ENCODE results near the gene BCL2L1.
"Not testable (repeated sequence)": the region's sequence is repeated elsewhere in the genome, so short reads cannot be mapped to it uniquely, and the experiment has no call there.

Gene BCL2L1

GRCh38 chr20:31751126-31751525 is 28.5 kb upstream of the BCL2L1 start:
- H3K27ac ChIP-seq (ENCODE audit: low read depth, low read length), result no peak overlapping the region
- H3K27me3 ChIP-seq (ENCODE audit: insufficient read depth, low read length), result no peaks in the 10 kb centered on the region
- H3K36me3 ChIP-seq (ENCODE audit: insufficient read depth, low read length), result peaks cover 44% of the 10 kb centered on the region
- no peak overlapping the region for H3K9ac ChIP-seq (ENCODE audit: low read depth, low read length)
- no peaks in the 10 kb centered on the region for H3K4me1 ChIP-seq (ENCODE audit: insufficient read depth, low read length)
- H3K9me3 ChIP-seq (ENCODE audit: insufficient read depth, low read depth, low read length), result no peaks in the 10 kb centered on the region
- H3K4me3 ChIP-seq (ENCODE audit: low read length), result no peak overlapping the region
- WGBS, result 85% methylated on average over 1 of the region's 1 CpG

- H3K9ac ChIP-seq (ENCODE audit: low read depth, low read length), result no peak overlapping the region
- no peaks in the 10 kb centered on the region for H3K4me1 ChIP-seq (ENCODE audit: insufficient read depth, low read length)
- no peaks in the 10 kb centered on the region for H3K27me3 ChIP-seq (ENCODE audit: insufficient read depth, low read length)
- H3K9me3 ChIP-seq (ENCODE audit: insufficient read depth, low read depth, low read length), result no peaks in the 10 kb centered on the region
- peaks cover 59% of the 10 kb centered on the region for H3K36me3 ChIP-seq (ENCODE audit: insufficient read depth, low read length)
- no peak overlapping the region for H3K27ac ChIP-seq (ENCODE audit: low read depth, low read length)
- no peak overlapping the region for H3K4me3 ChIP-seq (ENCODE audit: low read length)
- WGBS, result 96% methylated on average over 8 of the region's 8 CpGs
Observed at GRCh38 chr20:31749223-31749622, 26.6 kb upstream of the BCL2L1 start.

GRCh38 chr20:31747640-31748039 is 25.0 kb upstream of the BCL2L1 start:
- Histone ChIP-seq H3K4me3 (ENCODE audit: low read length) (no peak overlapping the region), H3K27me3 (ENCODE audit: insufficient read depth, low read length) (no peaks in the 10 kb centered on the region), H3K4me1 (ENCODE audit: insufficient read depth, low read length) (no peaks in the 10 kb centered on the region), H3K36me3 (ENCODE audit: insufficient read depth, low read length) (peaks cover 62% of the 10 kb centered on the region), H3K9me3 (ENCODE audit: insufficient read depth, low read depth, low read length) (no peaks in the 10 kb centered on the region), H3K27ac (ENCODE audit: low read depth, low read length) (no peak overlapping the region), H3K9ac (ENCODE audit: low read depth, low read length) (no peak overlapping the region; the same call in 1 of the 2 replicates)
- WGBS, result 98% methylated on average over 5 of the region's 5 CpGs

- not testable (repeated sequence) for H3K27me3 ChIP-seq (ENCODE audit: insufficient read depth, low read length); H3K27ac ChIP-seq (ENCODE audit: low read depth, low read length); H3K9me3 ChIP-seq (ENCODE audit: insufficient read depth, low read depth, low read length); H3K4me1 ChIP-seq (ENCODE audit: insufficient read depth, low read length); H3K4me3 ChIP-seq (ENCODE audit: low read length); H3K9ac ChIP-seq (ENCODE audit: low read depth, low read length)
- peaks cover 66% of the 10 kb centered on the region for H3K36me3 ChIP-seq (ENCODE audit: insufficient read depth, low read length)
- 96% methylated on average over 14 of the region's 14 CpGs for WGBS
Observed at GRCh38 chr20:31747028-31747427, 24.4 kb upstream of the BCL2L1 start.

- H3K4me3 ChIP-seq (ENCODE audit: low read length), result no peak overlapping the region
- peaks cover 63% of the 10 kb centered on the region for H3K36me3 ChIP-seq (ENCODE audit: insufficient read depth, low read length)
- H3K9ac ChIP-seq (ENCODE audit: low read depth, low read length), result no peak overlapping the region
- no peaks in the 10 kb centered on the region for H3K27me3 ChIP-seq (ENCODE audit: insufficient read depth, low read length)
- 84% methylated on average over 1 of the region's 1 CpG for WGBS
- H3K9me3 ChIP-seq (ENCODE audit: insufficient read depth, low read depth, low read length), result no peaks in the 10 kb centered on the region
- no peaks in the 10 kb centered on the region for H3K4me1 ChIP-seq (ENCODE audit: insufficient read depth, low read length)
- no peak overlapping the region for H3K27ac ChIP-seq (ENCODE audit: low read depth, low read length)
Observed at GRCh38 chr20:31746068-31746878, 23.6 kb upstream of the BCL2L1 start.

- peak overlapping the region; percentile 92; the same call in 1 of the 2 replicates for H3K9ac ChIP-seq (ENCODE audit: low read depth, low read length)
- peak overlapping the region; percentile 93 for H3K4me3 ChIP-seq (ENCODE audit: low read length)
- no peaks in the 10 kb centered on the region for H3K9me3 ChIP-seq (ENCODE audit: insufficient read depth, low read depth, low read length)
- 77% methylated on average over 1 of the region's 1 CpG for WGBS
- no peaks in the 10 kb centered on the region for H3K27me3 ChIP-seq (ENCODE audit: insufficient read depth, low read length)
- no peak overlapping the region for H3K27ac ChIP-seq (ENCODE audit: low read depth, low read length)
- peaks cover 10% of the 10 kb centered on the region for H3K4me1 ChIP-seq (ENCODE audit: insufficient read depth, low read length)
- peaks cover 31% of the 10 kb centered on the region for H3K36me3 ChIP-seq (ENCODE audit: insufficient read depth, low read length)
Observed at GRCh38 chr20:31740656-31741323, 18.1 kb upstream of the BCL2L1 start.

- Histone ChIP-seq H3K27me3 (ENCODE audit: insufficient read depth, low read length) (no peaks in the 10 kb centered on the region), H3K9ac (ENCODE audit: low read depth, low read length) (peak overlapping the region; percentile 92; the same call in 1 of the 2 replicates), H3K27ac (ENCODE audit: low read depth, low read length) (no peak overlapping the region), H3K4me1 (ENCODE audit: insufficient read depth, low read length) (peaks cover 10% of the 10 kb centered on the region), H3K9me3 (ENCODE audit: insufficient read depth, low read depth, low read length) (no peaks in the 10 kb centered on the region), H3K36me3 (ENCODE audit: insufficient read depth, low read length) (peaks cover 26% of the 10 kb centered on the region), H3K4me3 (ENCODE audit: low read length) (peak overlapping the region; percentile 93)
- WGBS, result 8% methylated on average over 1 of the region's 1 CpG
Observed at GRCh38 chr20:31740208-31740607, 17.5 kb upstream of the BCL2L1 start.

- Histone ChIP-seq H3K4me3 (ENCODE audit: low read length) (peak overlapping the region; percentile 93), H3K9ac (ENCODE audit: low read depth, low read length) (peak overlapping the region; percentile 92), H3K27ac (ENCODE audit: low read depth, low read length) (peak overlapping the region; percentile 85), H3K9me3 (ENCODE audit: insufficient read depth, low read depth, low read length) (no peaks in the 10 kb centered on the region), H3K27me3 (ENCODE audit: insufficient read depth, low read length) (no peaks in the 10 kb centered on the region), H3K4me1 (ENCODE audit: insufficient read depth, low read length) (peaks cover 10% of the 10 kb centered on the region), H3K36me3 (ENCODE audit: insufficient read depth, low read length) (peaks cover 19% of the 10 kb centered on the region)
- WGBS, result 0% methylated on average over 11 of the region's 11 CpGs
Observed at GRCh38 chr20:31739550-31739977, 16.9 kb upstream of the BCL2L1 start.

GRCh38 chr20:31738729-31739549 is 16.3 kb upstream of the BCL2L1 start, which contains the start of gene TPX2:
TSS of gene TPX2 (plus strand) at chr20:31739290. CDS start at chr20:31757477, 18,187 bp downstream.
- Histone ChIP-seq H3K9me3 (ENCODE audit: insufficient read depth, low read depth, low read length) (no peaks in the 10 kb centered on the region), H3K4me3 (ENCODE audit: low read length) (peak within 1 kb of the TSS; percentile 93), H3K9ac (ENCODE audit: low read depth, low read length) (peak within 1 kb of the TSS; percentile 92), H3K27me3 (ENCODE audit: insufficient read depth, low read length) (no peaks in the 10 kb centered on the region), H3K4me1 (ENCODE audit: insufficient read depth, low read length) (peaks cover 10% of the 10 kb centered on the region), H3K27ac (ENCODE audit: low read depth, low read length) (peak within 1 kb of the TSS; percentile 85), H3K36me3 (ENCODE audit: insufficient read depth, low read length) (peaks cover 14% of the 10 kb centered on the region)
- WGBS, result under 1% methylated on average over 54 of the region's 54 CpGs

- 94% methylated on average over 6 of the region's 6 CpGs for WGBS
- no peaks in the 10 kb centered on the region for H3K9me3 ChIP-seq (ENCODE audit: insufficient read depth, low read depth, low read length)
Observed at GRCh38 chr20:31731321-31731717, 8.7 kb upstream of the BCL2L1 start.

More at GRCh38 chr20:31731321-31731717, 8.7 kb upstream of the BCL2L1 start:
- Histone ChIP-seq H3K9ac (ENCODE audit: low read depth, low read length) (no peak overlapping the region), H3K27ac (ENCODE audit: low read depth, low read length) (no peak overlapping the region), H3K36me3 (ENCODE audit: insufficient read depth, low read length) (no peaks in the 10 kb centered on the region), H3K4me1 (ENCODE audit: insufficient read depth, low read length) (no peaks in the 10 kb centered on the region), H3K27me3 (ENCODE audit: insufficient read depth, low read length) (no peaks in the 10 kb centered on the region), H3K4me3 (ENCODE audit: low read length) (no peak overlapping the region)

Measured in HUES64 (cell line).